Ishikawa (cell line): ENCODE results near the gene PPP1R27.

Experiments used
- CEBPB ChIP-seq: IDR thresholded peaks from 2 replicates; pipeline ENCODE4 v1.6.1; 2012
- EGR1 ChIP-seq: IDR thresholded peaks from 2 replicates; pipeline ENCODE4 v1.6.1; 2012
- EP300 ChIP-seq: IDR thresholded peaks from 2 replicates; pipeline ENCODE4 v1.6.1; 2012; ENCODE audit warnings: borderline replicate concordance
- MAX ChIP-seq: IDR thresholded peaks from 2 replicates; pipeline ENCODE4 v1.6.1; 2012
- NFIC ChIP-seq: IDR thresholded peaks from 2 replicates; pipeline ENCODE4 v1.6.1; 2012
- REST ChIP-seq: IDR thresholded peaks from 2 replicates; pipeline ENCODE4 v1.6.1; 2012; ENCODE audit warnings: low read depth, mild to moderate bottlenecking
- TAF1 ChIP-seq: IDR thresholded peaks from 2 replicates; pipeline ENCODE4 v1.6.1; 2012; ENCODE audit warnings: low read depth, mild to moderate bottlenecking
- TEAD4 ChIP-seq: IDR thresholded peaks from 2 replicates; pipeline ENCODE4 v1.6.1; 2012
- YY1 ChIP-seq: IDR thresholded peaks from 2 replicates; pipeline ENCODE4 v1.6.1; 2012; ENCODE audit warnings: low read depth
- ZBTB7A ChIP-seq: IDR thresholded peaks from 2 replicates; pipeline ENCODE4 v1.6.1; 2012; ENCODE audit warnings: low read depth

- TF ChIP-seq TAF1 (no peak), YY1 (no peak), REST (no peak), CEBPB (no peak), TEAD4 (no peak), MAX (no peak), EP300 (no peak), ZBTB7A (peak; percentile 54), NFIC (no peak), EGR1 (0 out of 2 replicates have a peak, but pooled peaks have one; percentile 3)
Observed at GRCh38 chr17:81869221-81870130, 34.6 kb upstream of the PPP1R27 start.
